H1 (cell line): ENCODE measurements around the gene DEFB123. TPM values are rescaled to one million over a fixed set of nuclear protein-coding genes. Genes with fewer than 3 reads are reported as not detected.
"Not testable (repeated sequence)": the region's sequence is repeated elsewhere in the genome, so short reads cannot be mapped to it uniquely, and the experiment has no call there.

Source experiments
- CTCF ChIA-PET: fragments of 300-600 bp; sonication (Branson Sonifier 250); formaldehyde crosslinking; loops from one replicate; lab custom pipeline; 2021; ENCODE audit not compliant: partially characterized antibody; lab: Charles Lee
- POLR2A ChIA-PET: fragments of 300-600 bp; sonication (Branson Sonifier 250); formaldehyde crosslinking; loops from one replicate; lab custom pipeline; 2021; ENCODE audit warnings: inconsistent platforms; ENCODE audit not compliant: partially characterized antibody; lab: Charles Lee
- DNase-seq, 2 experiments: peaks; one replicate each; pipeline versions ENCODE4 v3.0.0 to v3.0.0-alpha.2; 2010 to 2022; ENCODE audit warnings: low spot score in 2 of 2, low read depth in 1 of 2, mixed read lengths in 1 of 2
- FAIRE-seq: peaks from 2 replicates; lab custom pipeline; 2011; peaks lifted over from hg19 to GRCh38; lab: Jason Lieb, UNC
- H2AFZ ChIP-seq: 2 replicates; pipeline ENCODE4 v1.8.1; 2012; ENCODE audit warnings: low read length, inconsistent platforms
- H2AK5ac ChIP-seq: 2 replicates; pipeline ENCODE4 v1.6.1; 2013; ENCODE audit warnings: low read depth, low read length
- H2BK120ac ChIP-seq: replicated peaks from 2 replicates; pipeline ENCODE3; 2013; ENCODE audit warnings: low read depth, low read length, inconsistent platforms
- H2BK12ac ChIP-seq: 2 replicates; pipeline ENCODE4 v1.6.1; 2013; ENCODE audit warnings: low read depth, low read length
- H2BK15ac ChIP-seq: 2 replicates; pipeline ENCODE4 v1.6.1; 2013; ENCODE audit warnings: low read length
- H2BK20ac ChIP-seq: 2 replicates; pipeline ENCODE4 v1.6.1; 2013; ENCODE audit warnings: low read length
- H2BK5ac ChIP-seq: 2 replicates; pipeline ENCODE4 v1.6.1; 2013; ENCODE audit warnings: low read depth, low read length
- H3K14ac ChIP-seq: 2 replicates; pipeline ENCODE4 v1.6.1; 2013; ENCODE audit warnings: inconsistent platforms; ENCODE audit not compliant: insufficient read length
- H3K18ac ChIP-seq: 2 replicates; pipeline ENCODE4 v1.6.1; 2013; ENCODE audit warnings: low read length; ENCODE audit errors: extremely low read depth
- H3K23ac ChIP-seq: 2 replicates; pipeline ENCODE4 v1.6.1; 2013; ENCODE audit warnings: inconsistent platforms; ENCODE audit not compliant: insufficient read length
- H3K23me2 ChIP-seq: 2 replicates; pipeline ENCODE4 v1.6.1; 2013; ENCODE audit warnings: low read depth, low read length
- H3K27ac ChIP-seq: 2 replicates; pipeline ENCODE4 v1.6.1; 2011; ENCODE audit warnings: low read depth, low read length, inconsistent platforms
- H3K27me3 ChIP-seq, 4 experiments: replicated peaks in 1 of 4; 1 replicate in 1 of 4; 2 replicates in 3 of 4; pipeline versions ENCODE4 v1.6.1 to v1.8.1; 2011 to 2013; ENCODE audit warnings: low read length in 3 of 4, mild to moderate bottlenecking in 3 of 4, inconsistent platforms in 2 of 4, mixed read lengths in 2 of 4, moderate library complexity in 1 of 4; ENCODE audit not compliant: control insufficient read depth in 3 of 4, insufficient read depth in 3 of 4; ENCODE audit errors: extremely low read depth in 1 of 4
- H3K36me3 ChIP-seq, 4 experiments: 2 replicates each; pipeline versions ENCODE4 v1.6.1 to v1.8.1; 2011 to 2013; ENCODE audit warnings: mild to moderate bottlenecking in 4 of 4, low read length in 3 of 4, moderate library complexity in 2 of 4, control low read depth in 1 of 4, inconsistent platforms in 1 of 4; ENCODE audit not compliant: insufficient read depth in 4 of 4, control insufficient read depth in 2 of 4
- H3K4ac ChIP-seq: replicated peaks from 2 replicates; pipeline ENCODE3; 2013; ENCODE audit warnings: low read length, low read depth, mixed read lengths, inconsistent platforms; ENCODE audit not compliant: insufficient read length
- H3K4me1 ChIP-seq, 4 experiments: replicated peaks in 1 of 4; 1 replicate in 1 of 4; 2 replicates in 3 of 4; pipeline versions ENCODE4 v1.6.1 to v1.8.1; 2011 to 2013; ENCODE audit warnings: low read length in 3 of 4, inconsistent platforms in 2 of 4, mixed read lengths in 1 of 4; ENCODE audit not compliant: insufficient read depth in 4 of 4, control insufficient read depth in 3 of 4
- H3K4me2 ChIP-seq, 2 experiments: 2 replicates each; pipeline versions ENCODE4 v1.6.1 to v1.8.1; 2011 to 2013; ENCODE audit warnings: low read depth in 2 of 2, low read length in 2 of 2, control low read depth in 1 of 2, inconsistent platforms in 1 of 2, mild to moderate bottlenecking in 1 of 2; ENCODE audit not compliant: insufficient read depth in 1 of 2
- H3K4me3 ChIP-seq, 4 experiments: fragments of 200-600, 300-600 bp in 1 of 4; sonication (generic), shearing (Covaris generic), sonication (Bioruptor Twin) in 1 of 4; 2 replicates each; pipeline versions ENCODE4 v1.5.1 to v1.8.1; 2011 to 2016; ENCODE audit warnings: low read length in 4 of 4, low read depth in 3 of 4, control low read depth in 2 of 4, inconsistent platforms in 2 of 4, mild to moderate bottlenecking in 2 of 4, mixed read lengths in 1 of 4, moderate library complexity in 1 of 4; ENCODE audit not compliant: insufficient read depth in 2 of 4; ENCODE audit errors: extremely low read depth in 1 of 4
- H3K56ac ChIP-seq: replicated peaks from 2 replicates; pipeline ENCODE3; 2013; ENCODE audit warnings: low read depth, mild to moderate bottlenecking, mixed read lengths, low read length, inconsistent platforms; ENCODE audit not compliant: insufficient read length
- H3K79me1 ChIP-seq: 2 replicates; pipeline ENCODE4 v1.6.1; 2013; ENCODE audit warnings: low read depth, low read length, control low read depth
- H3K79me2 ChIP-seq, 2 experiments: 2 replicates each; pipeline versions ENCODE4 v1.6.1 to v1.8.1; 2012 to 2013; ENCODE audit warnings: low read length in 2 of 2, mild to moderate bottlenecking in 2 of 2, inconsistent platforms in 1 of 2; ENCODE audit not compliant: insufficient read depth in 2 of 2, control insufficient read depth in 1 of 2
- H3K9ac ChIP-seq, 4 experiments: replicated peaks in 1 of 4; 1 replicate in 1 of 4; 2 replicates in 3 of 4; pipeline versions ENCODE4 v1.6.1 to v1.8.1; 2011 to 2013; ENCODE audit warnings: low read depth in 3 of 4, low read length in 3 of 4, control low read depth in 2 of 4, mild to moderate bottlenecking in 2 of 4, moderate library complexity in 2 of 4, inconsistent platforms in 1 of 4; ENCODE audit errors: extremely low read depth in 1 of 4
- H3K9me3 ChIP-seq, 2 experiments: 2 replicates each; pipeline versions ENCODE4 v1.6.1 to v1.8.1; 2012 to 2013; ENCODE audit warnings: mild to moderate bottlenecking in 2 of 2, moderate library complexity in 2 of 2, control low read depth in 1 of 2, inconsistent platforms in 1 of 2, low read depth in 1 of 2, low read length in 1 of 2, mixed read lengths in 1 of 2; ENCODE audit not compliant: insufficient read depth in 2 of 2
- H4K20me1 ChIP-seq, 2 experiments: replicated peaks in 1 of 2; 2 replicates each; pipeline versions ENCODE3 to v1.8.1; 2011 to 2013; ENCODE audit warnings: inconsistent platforms in 2 of 2, low read length in 2 of 2, mild to moderate bottlenecking in 1 of 2; ENCODE audit not compliant: insufficient read depth in 2 of 2, control insufficient read depth in 1 of 2
- H4K5ac ChIP-seq: 2 replicates; pipeline ENCODE4 v1.6.1; 2013; ENCODE audit warnings: low read length, low read depth, mixed read lengths, inconsistent platforms; ENCODE audit not compliant: insufficient read length
- H4K8ac ChIP-seq: 2 replicates; pipeline ENCODE4 v1.8.0; 2013; ENCODE audit warnings: mild to moderate bottlenecking, moderate library complexity, low read length, inconsistent platforms; ENCODE audit not compliant: insufficient read depth; ENCODE audit errors: extremely low read depth
- H4K91ac ChIP-seq: replicated peaks from 2 replicates; pipeline ENCODE3; 2013; ENCODE audit warnings: low read length, mixed read lengths, inconsistent platforms; ENCODE audit not compliant: insufficient read length
- WGBS, 2 experiments: shearing (Covaris generic) in 1 of 2; methylation state at CpG; one replicate each; pipeline versions ENCODE4 v1.1.6 to v1.1.7; 2013 to 2015; ENCODE audit warnings: low lambda C conversion rate in 2 of 2, mixed read lengths in 2 of 2, inconsistent platforms in 1 of 2, low coverage in 1 of 2, missing lambda C conversion rate in 1 of 2; ENCODE audit not compliant: insufficient replicate concordance in 2 of 2, insufficient coverage in 1 of 2, insufficient read length in 1 of 2; ENCODE audit errors: extremely low coverage in 1 of 2, missing lambda C conversion rate in 1 of 2; 5-methylcytosine and 5-hydroxymethylcytosine counted together
- polyA plus RNA-seq, 7 experiments: library from polyadenylated mRNA; depleted of rRNA in 3 of 7; stranded (reverse) in 5 of 7; unstranded in 2 of 7; fragments of >200 nt in 5 of 7; fragments of 200-250 nt in 2 of 7; gene quantifications; 1 replicate in 5 of 7; 2 replicates in 1 of 7; 4 replicates in 1 of 7; pipeline versions ENCODE4 v1.2.1 to v1.2.3, GENCODE V29; 2011 to 2013; ENCODE audit warnings: missing spikeins in 2 of 7, mixed read lengths in 2 of 7
- total RNA-seq: library from RNA; stranded (reverse); fragmentation: NEBNext Ultra II Directional; extraction: Animal tissue kit (Norgen Biotek cat#: 25700); gene quantifications from 2 replicates; pipeline ENCODE4 v1.2.1, GENCODE V29; 2021

Gene DEFB123
- total and polyA plus RNA-seq, 2 of the 8 experiments (the other 6 are each of a cell fraction or from before 2014, with no cell fraction given), result not detected

GRCh38 chr20:31426891-31427551 lies 13.4 kb upstream of the DEFB123 start:
- H2BK120ac ChIP-seq, H3K4me1 ChIP-seq, POLR2A ChIA-PET, H4K5ac ChIP-seq, H2AK5ac ChIP-seq, H3K4me3 ChIP-seq, H3K4me2 ChIP-seq, H2BK15ac ChIP-seq, H3K23ac ChIP-seq, H2BK12ac ChIP-seq, CTCF ChIA-PET, H2AFZ ChIP-seq, H4K20me1 ChIP-seq, H3K4ac ChIP-seq, H3K79me2 ChIP-seq, H3K14ac ChIP-seq, H4K91ac ChIP-seq, H2BK5ac ChIP-seq, H3K18ac ChIP-seq, H3K79me1 ChIP-seq, H3K9ac ChIP-seq, DNase-seq, H3K36me3 ChIP-seq, H3K27ac ChIP-seq, H3K27me3 ChIP-seq, H3K23me2 ChIP-seq, FAIRE-seq, H2BK20ac ChIP-seq, H4K8ac ChIP-seq, H3K56ac ChIP-seq: not testable (repeated sequence)
- H3K9me3 ChIP-seq, result peaks cover 43 to 56% of the 10 kb centered on the region in 2 experiments
- WGBS, 2 experiments, result 94% methylated on average over 11 of the region's 48 CpGs; no CpG with 5 or more reads in 1 of the 2 experiments

GRCh38 chr20:31427576-31427975 lies 12.9 kb upstream of the DEFB123 start:
- H4K20me1 ChIP-seq, H2BK120ac ChIP-seq, H3K9ac ChIP-seq, H3K36me3 ChIP-seq, H3K4me1 ChIP-seq, H3K23me2 ChIP-seq, CTCF ChIA-PET, H2AK5ac ChIP-seq, H3K4me3 ChIP-seq, H3K14ac ChIP-seq, H2AFZ ChIP-seq, H4K91ac ChIP-seq, H2BK5ac ChIP-seq, H3K18ac ChIP-seq, H3K56ac ChIP-seq, H4K8ac ChIP-seq, FAIRE-seq, POLR2A ChIA-PET, H2BK20ac ChIP-seq, H3K23ac ChIP-seq, H3K27ac ChIP-seq, H3K79me2 ChIP-seq, H3K4ac ChIP-seq, H4K5ac ChIP-seq, DNase-seq, H3K79me1 ChIP-seq, H2BK12ac ChIP-seq, H3K4me2 ChIP-seq, H2BK15ac ChIP-seq, H3K27me3 ChIP-seq: not testable (repeated sequence)
- peaks cover 48 to 60% of the 10 kb centered on the region in 2 experiments for H3K9me3 ChIP-seq
- no CpG with 5 or more reads among the region's 31 CpGs for WGBS, 2 experiments
